ENCODE measurements around the gene ADAT3. TPM values are rescaled to one million over a fixed set of nuclear protein-coding genes. Genes with fewer than 3 reads are reported as not detected.
A peak's percentile ranks its signal among the peaks of the same experiment; 100 is the strongest.

The ADAT3 gene
- total RNA-seq, 2 donors from 2014 or later, result 9.9 to 13.8 TPM

DNA sequence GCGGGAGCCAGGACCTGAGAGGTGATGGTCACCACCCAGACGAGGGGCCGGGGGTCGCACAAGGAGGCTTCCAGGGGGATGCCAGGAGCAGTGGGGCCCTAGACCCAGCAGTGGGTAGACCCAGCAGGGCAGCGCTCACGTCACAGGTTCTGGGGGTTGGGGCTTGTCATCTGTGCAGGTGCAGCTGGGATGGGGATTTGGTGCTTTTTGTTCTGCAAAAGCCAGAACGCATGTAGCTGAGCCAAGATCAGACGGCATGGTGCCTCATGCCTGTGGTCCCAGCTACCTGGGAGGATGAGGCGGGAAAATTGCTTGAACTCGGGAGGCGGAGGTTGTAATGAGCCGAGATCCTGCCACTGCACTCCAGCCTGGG lies 50.9 kb downstream of the ADAT3 start:
- Mint-ChIP-seq H3K4me1 (peaks cover 4% of the 10 kb centered on the region), H3K27ac (peak overlapping the region; percentile 21)
- WGBS, 2 experiments (ENCODE audit: insufficient coverage in 1 of 2, insufficient read length in 1 of 2), result 93 to 95% methylated on average over 12 of the region's 12 CpGs

DNA sequence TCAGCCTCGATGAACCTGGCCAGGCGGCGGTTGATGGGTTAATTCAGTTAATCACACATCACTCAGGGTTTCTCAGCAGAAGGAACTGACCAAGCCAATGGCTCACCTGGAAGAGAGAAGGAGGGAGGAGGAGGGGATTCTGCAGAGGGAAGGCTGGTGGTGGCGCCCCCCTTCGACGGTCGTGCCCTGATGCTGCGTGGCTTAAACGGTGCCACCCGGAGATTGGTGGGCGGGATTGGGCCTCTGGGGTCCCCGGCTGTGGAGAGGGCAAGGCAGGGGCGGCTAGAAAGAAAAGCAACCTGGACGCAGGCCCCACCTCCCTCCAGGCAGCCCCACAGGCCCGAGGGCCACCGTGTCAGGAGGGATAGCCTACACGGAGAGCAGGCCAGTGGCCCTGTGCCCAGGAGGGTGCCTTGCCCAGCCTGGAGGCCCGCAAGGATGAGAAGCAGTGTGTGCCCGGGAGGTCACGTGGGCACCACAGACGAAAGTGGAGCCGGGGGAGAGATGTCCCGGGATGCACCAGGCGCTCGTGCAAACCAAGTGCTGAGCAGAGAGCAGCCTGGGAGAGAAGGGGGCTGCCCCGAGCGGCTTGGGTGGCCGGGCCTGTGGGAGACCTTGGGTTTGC lies 51.8 kb downstream of the ADAT3 start:
- Histone ChIP-seq H3K27ac (ENCODE audit: low read depth, low read length) (peak overlapping the region; percentile 4), H3K4me1 (ENCODE audit: control insufficient read depth, insufficient read depth, low read length) (no peaks in the 10 kb centered on the region), H3K9me3 (ENCODE audit: control insufficient read depth, low read length) (no peaks in the 10 kb centered on the region), H3K27me3 (ENCODE audit: control insufficient read depth, insufficient read depth, low read length, poor library complexity, severe bottlenecking) (no peaks in the 10 kb centered on the region), H3K9ac (ENCODE audit: extremely low read depth, low read length, poor library complexity, severe bottlenecking) (no peak overlapping the region), H3K4me3 (ENCODE audit: low read length) (no peak overlapping the region), H3K36me3 (ENCODE audit: control insufficient read depth, insufficient read depth, low read length) (peaks cover 16% of the 10 kb centered on the region)
- TF ChIP-seq, protein P1, sequence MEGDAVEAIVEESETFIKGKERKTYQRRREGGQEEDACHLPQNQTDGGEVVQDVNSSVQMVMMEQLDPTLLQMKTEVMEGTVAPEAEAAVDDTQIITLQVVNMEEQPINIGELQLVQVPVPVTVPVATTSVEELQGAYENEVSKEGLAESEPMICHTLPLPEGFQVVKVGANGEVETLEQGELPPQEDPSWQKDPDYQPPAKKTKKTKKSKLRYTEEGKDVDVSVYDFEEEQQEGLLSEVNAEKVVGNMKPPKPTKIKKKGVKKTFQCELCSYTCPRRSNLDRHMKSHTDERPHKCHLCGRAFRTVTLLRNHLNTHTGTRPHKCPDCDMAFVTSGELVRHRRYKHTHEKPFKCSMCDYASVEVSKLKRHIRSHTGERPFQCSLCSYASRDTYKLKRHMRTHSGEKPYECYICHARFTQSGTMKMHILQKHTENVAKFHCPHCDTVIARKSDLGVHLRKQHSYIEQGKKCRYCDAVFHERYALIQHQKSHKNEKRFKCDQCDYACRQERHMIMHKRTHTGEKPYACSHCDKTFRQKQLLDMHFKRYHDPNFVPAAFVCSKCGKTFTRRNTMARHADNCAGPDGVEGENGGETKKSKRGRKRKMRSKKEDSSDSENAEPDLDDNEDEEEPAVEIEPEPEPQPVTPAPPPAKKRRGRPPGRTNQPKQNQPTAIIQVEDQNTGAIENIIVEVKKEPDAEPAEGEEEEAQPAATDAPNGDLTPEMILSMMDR (conservative IDR thresholded peaks at IDR 0.05), result peak; percentile 53
- Mint-ChIP-seq H3K4me1 (peaks cover 4% of the 10 kb centered on the region), H3K36me3 (ENCODE audit: low read depth) (peaks cover 18% of the 10 kb centered on the region), H3K27me3 (ENCODE audit: insufficient read depth) (no peaks in the 10 kb centered on the region), H3K9me3 (no peaks in the 10 kb centered on the region), H3K4me3 (no peak overlapping the region), H3K27ac (no peak overlapping the region)
- peak; percentile 85 for DNase-seq
- 86 to 92% methylated on average over 14 to 28 of the region's 28 CpGs for WGBS, 2 experiments (ENCODE audit: insufficient coverage in 1 of 2, insufficient read length in 1 of 2)

More for the DNA sequence above, 50.9 kb downstream of the ADAT3 start:
- Mint-ChIP-seq H3K36me3 (ENCODE audit: low read depth) (peaks cover 17% of the 10 kb centered on the region), H3K4me3 (no peak overlapping the region), H3K27me3 (ENCODE audit: insufficient read depth) (no peaks in the 10 kb centered on the region), H3K9me3 (no peaks in the 10 kb centered on the region)
- Histone ChIP-seq H3K9ac (ENCODE audit: extremely low read depth, low read length, poor library complexity, severe bottlenecking) (no peak overlapping the region), H3K27me3 (ENCODE audit: control insufficient read depth, insufficient read depth, low read length, poor library complexity, severe bottlenecking) (no peaks in the 10 kb centered on the region), H3K27ac (ENCODE audit: low read depth, low read length) (peak overlapping the region; percentile 6), H3K36me3 (ENCODE audit: control insufficient read depth, insufficient read depth, low read length) (peaks cover 12% of the 10 kb centered on the region), H3K4me1 (ENCODE audit: control insufficient read depth, insufficient read depth, low read length) (no peaks in the 10 kb centered on the region), H3K4me3 (ENCODE audit: low read length) (no peak overlapping the region), H3K9me3 (ENCODE audit: control insufficient read depth, low read length) (no peaks in the 10 kb centered on the region)
- TF ChIP-seq, protein P1 (conservative IDR thresholded peaks at IDR 0.05), result no peak
- DNase-seq, result no peak

DNA sequence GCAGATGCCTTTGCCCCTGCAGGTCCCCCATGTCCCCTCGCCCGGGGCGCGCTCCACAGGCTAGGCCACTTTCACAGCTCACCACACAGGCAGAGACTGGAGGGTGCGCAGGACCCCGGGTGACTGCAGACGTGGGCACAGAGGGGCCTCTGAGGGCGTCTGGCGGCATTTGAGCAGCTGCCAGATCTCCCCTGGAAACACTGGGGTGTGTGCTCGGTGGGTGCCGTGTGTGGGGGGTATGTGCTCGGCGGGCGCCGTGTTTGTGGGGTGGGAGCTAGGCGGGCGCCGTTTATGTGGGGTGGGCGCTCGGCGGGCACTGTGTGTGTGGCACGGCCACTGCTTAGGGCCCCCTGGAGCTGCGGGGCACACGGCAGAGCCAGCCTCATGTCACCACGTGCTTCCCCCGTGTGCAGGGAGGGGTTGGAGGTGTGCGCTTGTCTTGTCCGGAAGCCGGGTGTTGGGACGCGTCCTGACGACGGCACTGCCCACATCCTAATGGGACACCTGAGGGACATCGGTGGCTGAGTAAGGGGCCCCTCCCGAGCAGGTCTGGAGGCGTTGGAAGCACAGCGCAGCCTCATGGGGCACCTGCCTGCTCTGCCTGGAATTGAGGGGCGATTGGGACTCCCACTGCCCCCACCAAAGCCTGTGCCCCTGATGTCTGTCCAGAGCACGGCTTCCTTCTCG lies 52.5 kb downstream of the ADAT3 start:
- H3K9me3 ChIP-seq (ENCODE audit: control insufficient read depth, low read length), result no peaks in the 10 kb centered on the region
- peaks cover 15% of the 10 kb centered on the region for H3K36me3 ChIP-seq (ENCODE audit: control insufficient read depth, insufficient read depth, low read length)
- no peaks in the 10 kb centered on the region for H3K4me1 ChIP-seq (ENCODE audit: control insufficient read depth, insufficient read depth, low read length)
- Mint-ChIP-seq H3K27me3 (ENCODE audit: insufficient read depth) (no peaks in the 10 kb centered on the region), H3K36me3 (ENCODE audit: low read depth) (peaks cover 19% of the 10 kb centered on the region), H3K4me3 (no peak overlapping the region), H3K27ac (no peak overlapping the region), H3K4me1 (peaks cover 4% of the 10 kb centered on the region), H3K9me3 (no peaks in the 10 kb centered on the region)
- H3K4me3 ChIP-seq (ENCODE audit: low read length), result no peak overlapping the region
- H3K27me3 ChIP-seq (ENCODE audit: control insufficient read depth, insufficient read depth, low read length, poor library complexity, severe bottlenecking), result no peaks in the 10 kb centered on the region
- no peak for DNase-seq
- TF ChIP-seq, protein P1 (conservative IDR thresholded peaks at IDR 0.05), result no peak
- 95 to 96% methylated on average over 28 to 38 of the region's 40 CpGs for WGBS, 2 experiments (ENCODE audit: insufficient coverage in 1 of 2, insufficient read length in 1 of 2)
- H3K9ac ChIP-seq (ENCODE audit: extremely low read depth, low read length, poor library complexity, severe bottlenecking), result no peak overlapping the region
- no peak overlapping the region for H3K27ac ChIP-seq (ENCODE audit: low read depth, low read length)

All from endodermal cell (in vitro differentiated cells).